ENCODE data around the gene LRP6. TPM values are rescaled to one million over a fixed set of nuclear protein-coding genes. Genes with fewer than 3 reads are reported as not detected.

LRP6 gene
- total RNA-seq, 2 experiments from 2014 or later = 5.2 to 8.1 TPM

DNA sequence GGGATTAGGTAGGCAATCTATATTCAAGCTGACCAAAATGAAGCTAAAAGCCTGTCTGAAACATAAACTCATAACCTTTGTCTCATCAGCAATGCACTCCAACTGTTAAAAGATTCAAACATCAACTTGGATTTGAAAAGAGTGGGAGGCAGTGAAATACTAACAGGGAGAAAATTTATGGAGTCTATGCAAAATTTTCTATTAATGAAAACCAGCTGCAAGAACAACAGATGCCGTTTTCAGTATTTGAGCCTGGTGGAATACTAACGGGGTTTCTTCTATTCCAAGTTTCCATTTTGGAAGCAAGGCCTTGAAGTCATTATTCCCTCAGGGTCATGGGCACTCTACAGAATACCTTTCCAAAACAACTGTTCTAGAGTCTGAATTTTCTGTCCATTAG, 88.3 kb downstream of the LRP6 start:
- no peak for TF ChIP-seq EZH2phosphoT487 (IDR thresholded peaks at IDR 0.05; ENCODE audit: borderline replicate concordance, low read depth, low read length)
- TF ChIP-seq, protein P1, sequence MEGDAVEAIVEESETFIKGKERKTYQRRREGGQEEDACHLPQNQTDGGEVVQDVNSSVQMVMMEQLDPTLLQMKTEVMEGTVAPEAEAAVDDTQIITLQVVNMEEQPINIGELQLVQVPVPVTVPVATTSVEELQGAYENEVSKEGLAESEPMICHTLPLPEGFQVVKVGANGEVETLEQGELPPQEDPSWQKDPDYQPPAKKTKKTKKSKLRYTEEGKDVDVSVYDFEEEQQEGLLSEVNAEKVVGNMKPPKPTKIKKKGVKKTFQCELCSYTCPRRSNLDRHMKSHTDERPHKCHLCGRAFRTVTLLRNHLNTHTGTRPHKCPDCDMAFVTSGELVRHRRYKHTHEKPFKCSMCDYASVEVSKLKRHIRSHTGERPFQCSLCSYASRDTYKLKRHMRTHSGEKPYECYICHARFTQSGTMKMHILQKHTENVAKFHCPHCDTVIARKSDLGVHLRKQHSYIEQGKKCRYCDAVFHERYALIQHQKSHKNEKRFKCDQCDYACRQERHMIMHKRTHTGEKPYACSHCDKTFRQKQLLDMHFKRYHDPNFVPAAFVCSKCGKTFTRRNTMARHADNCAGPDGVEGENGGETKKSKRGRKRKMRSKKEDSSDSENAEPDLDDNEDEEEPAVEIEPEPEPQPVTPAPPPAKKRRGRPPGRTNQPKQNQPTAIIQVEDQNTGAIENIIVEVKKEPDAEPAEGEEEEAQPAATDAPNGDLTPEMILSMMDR (conservative IDR thresholded peaks at IDR 0.05; ENCODE audit: low read length) = no peak
- H3K4me2 ChIP-seq (ENCODE audit: low read length) = no peak overlapping the region
- no peaks in the 10 kb centered on the region for H3K79me2 ChIP-seq (ENCODE audit: insufficient read depth, low read depth, low read length)
- no peak for DNase-seq (ENCODE audit: low spot score)
- no peaks in the 10 kb centered on the region for H4K20me1 ChIP-seq (ENCODE audit: insufficient read depth, low read length)
- BruUV-seq (replicated peaks) = no TSS peak
- POLR2A ChIA-PET = interaction anchor here (1.5 kb wide), 1 partner anchor 81 kb away, joined by 3 read pairs; no protein-coding TSS in a partner anchor
- no peak overlapping the region for H3K4me3 ChIP-seq (ENCODE audit: low read depth, low read length, poor library complexity, severe bottlenecking)
- no peak overlapping the region for H2AFZ ChIP-seq (ENCODE audit: low read length)
- intact Hi-C loops (cut with micrococcal nuclease; ENCODE audit: unreplicated experiment) = no loop called here
- H3K36me3 ChIP-seq (ENCODE audit: insufficient read depth, low read length) = no peaks in the 10 kb centered on the region
- H3K9me2 ChIP-seq (ENCODE audit: insufficient read depth, low read length) = no peaks in the 10 kb centered on the region
- CTCF ChIA-PET (ENCODE audit: unreplicated experiment) = no interaction called here
- H3K9me3 ChIP-seq (ENCODE audit: low read length) = no peaks in the 10 kb centered on the region
- no peak overlapping the region for H3K27ac ChIP-seq (ENCODE audit: low read depth, low read length, poor library complexity, severe bottlenecking)
- H3K4me1 ChIP-seq (ENCODE audit: insufficient read depth, low read length, poor library complexity, severe bottlenecking) = no peaks in the 10 kb centered on the region

- Histone ChIP-seq H3K4me3 (ENCODE audit: low read depth, low read length, poor library complexity, severe bottlenecking) (no peak overlapping the region), H3K9me2 (ENCODE audit: insufficient read depth, low read length) (no peaks in the 10 kb centered on the region), H3K4me2 (ENCODE audit: low read length) (no peak overlapping the region), H3K27ac (ENCODE audit: low read depth, low read length, poor library complexity, severe bottlenecking) (no peak overlapping the region), H3K4me1 (ENCODE audit: insufficient read depth, low read length, poor library complexity, severe bottlenecking) (no peaks in the 10 kb centered on the region), H4K20me1 (ENCODE audit: insufficient read depth, low read length) (no peaks in the 10 kb centered on the region), H3K9me3 (ENCODE audit: low read length) (no peaks in the 10 kb centered on the region), H3K79me2 (ENCODE audit: insufficient read depth, low read depth, low read length) (no peaks in the 10 kb centered on the region), H3K36me3 (ENCODE audit: insufficient read depth, low read length) (no peaks in the 10 kb centered on the region), H2AFZ (ENCODE audit: low read length) (no peak overlapping the region)
- ChIA-PET CTCF (ENCODE audit: unreplicated experiment) (no interaction called here), POLR2A (no interaction called here)
- peak; percentile 52 for DNase-seq (ENCODE audit: low spot score)
- BruUV-seq (replicated peaks) = no TSS peak
- intact Hi-C loops (cut with micrococcal nuclease; ENCODE audit: unreplicated experiment) = no loop called here
- TF ChIP-seq EZH2phosphoT487 (IDR thresholded peaks at IDR 0.05; ENCODE audit: borderline replicate concordance, low read depth, low read length) = no peak
Observed at GRCh38 chr12:12176402-12176801, 90.4 kb downstream of the LRP6 start.

GRCh38 chr12:12171991-12172511, 94.8 kb downstream of the LRP6 start:
- no peak for TF ChIP-seq EZH2phosphoT487 (IDR thresholded peaks at IDR 0.05; ENCODE audit: borderline replicate concordance, low read depth, low read length)
- TF ChIP-seq, protein P1 (conservative IDR thresholded peaks at IDR 0.05; ENCODE audit: low read length) = no peak
- BruUV-seq (replicated peaks) = no TSS peak
- POLR2A ChIA-PET = interaction anchor here (0.7 to 1.0 kb wide), 3 partner anchors 10 to 139 kb away, joined by 3 to 4 read pairs (median 3); no protein-coding TSS in a partner anchor
- H3K27ac ChIP-seq (ENCODE audit: low read depth, low read length, poor library complexity, severe bottlenecking) = no peak overlapping the region
- H3K79me2 ChIP-seq (ENCODE audit: insufficient read depth, low read depth, low read length) = no peaks in the 10 kb centered on the region
- H3K4me1 ChIP-seq (ENCODE audit: insufficient read depth, low read length, poor library complexity, severe bottlenecking) = no peaks in the 10 kb centered on the region
- H2AFZ ChIP-seq (ENCODE audit: low read length) = no peak overlapping the region
- intact Hi-C loops (cut with micrococcal nuclease; ENCODE audit: unreplicated experiment) = no loop called here
- H3K9me2 ChIP-seq (ENCODE audit: insufficient read depth, low read length) = no peaks in the 10 kb centered on the region
- CTCF ChIA-PET (ENCODE audit: unreplicated experiment) = no interaction called here
- H4K20me1 ChIP-seq (ENCODE audit: insufficient read depth, low read length) = no peaks in the 10 kb centered on the region
- no peaks in the 10 kb centered on the region for H3K36me3 ChIP-seq (ENCODE audit: insufficient read depth, low read length)
- no peak for DNase-seq (ENCODE audit: low spot score)
- H3K9me3 ChIP-seq (ENCODE audit: low read length) = no peaks in the 10 kb centered on the region
- no peak overlapping the region for H3K4me3 ChIP-seq (ENCODE audit: low read depth, low read length, poor library complexity, severe bottlenecking)
- H3K4me2 ChIP-seq (ENCODE audit: low read length) = no peak overlapping the region
